Measurements from ENCODE around the gene LHCGR. TPM values are rescaled to one million over a fixed set of nuclear protein-coding genes. Genes with fewer than 3 reads are reported as not detected.
"Not testable (repeated sequence)": the region's sequence is repeated elsewhere in the genome, so short reads cannot be mapped to it uniquely, and the experiment has no call there.

Gene LHCGR
- total and polyA plus RNA-seq, 2 of the 4 experiments (the other 2 are of a cell fraction): 0.10 to 0.18 TPM

GRCh38 chr2:48747319-48747718, 8.2 kb downstream of the LHCGR start:
- Histone ChIP-seq H3K4me3 (ENCODE audit: insufficient read depth, low read depth, low read length) (no peak overlapping the region), H3K36me3 (ENCODE audit: control insufficient read depth, insufficient read depth, low read length) (no peaks in the 10 kb centered on the region), H3K79me1 (ENCODE audit: low read depth in 1 of 2, low read length in 2 of 2) (no peaks in the 10 kb centered on the region), H2BK15ac (ENCODE audit: low read depth, low read length) (no peak overlapping the region; the same call in 2 of the 3 replicates), H3K9me1 (ENCODE audit: insufficient read depth, low read length) (no peaks in the 10 kb centered on the region), H4K91ac (ENCODE audit: insufficient read depth, low read depth, low read length) (no peak overlapping the region), H4K8ac (ENCODE audit: low read depth in 2 of 2, low read length in 2 of 2) (no peak overlapping the region), H3K4ac (ENCODE audit: low read depth, low read length) (no peak overlapping the region), H3K4me1 (ENCODE audit: control insufficient read depth, insufficient read depth, low read length) (peaks cover 3% of the 10 kb centered on the region; the same call in 1 of the 2 replicates), H2BK120ac (ENCODE audit: low read depth, low read length) (no peak overlapping the region), H3K27ac (ENCODE audit: insufficient read depth, low read length) (no peak overlapping the region), H3K27me3 (ENCODE audit: control insufficient read depth, insufficient read depth, low read length) (no peaks in the 10 kb centered on the region), H2AK9ac (replicated peaks; ENCODE audit: low read depth, low read length, poor library complexity) (no peak overlapping the region), H2AK5ac (ENCODE audit: low read depth, low read length) (no peak overlapping the region), H2AFZ (replicated peaks; ENCODE audit: low read length, poor library complexity) (no peak overlapping the region), H3K23ac (ENCODE audit: low read depth, low read length) (no peak overlapping the region), H3K9me3 (ENCODE audit: control insufficient read depth, insufficient read depth, low read length) (no peaks in the 10 kb centered on the region), H4K5ac (ENCODE audit: low read depth, low read length) (no peak overlapping the region), H2BK20ac (ENCODE audit: low read depth, low read length) (no peak overlapping the region), H2BK5ac (ENCODE audit: low read depth, low read length, poor library complexity, severe bottlenecking) (no peak overlapping the region), H3K4me2 (ENCODE audit: low read depth, low read length) (no peak overlapping the region), H4K20me1 (ENCODE audit: insufficient read depth, low read length) (no peaks in the 10 kb centered on the region), H3K9ac (ENCODE audit: low read depth, low read length) (no peak overlapping the region), H3K56ac (ENCODE audit: extremely low read depth, insufficient read depth, low read length) (no peak overlapping the region), H3K18ac (ENCODE audit: low read depth, low read length) (no peak overlapping the region), H3K14ac (replicated peaks; ENCODE audit: low read depth, low read length) (no peak overlapping the region)
- intact Hi-C loops (cut with micrococcal nuclease): no loop called here
- no peak for ATAC-seq (ENCODE audit: low read depth)
- TF ChIP-seq NFE2L2 (IDR thresholded peaks at IDR 0.05; ENCODE audit: low read depth, low read length): no peak
- no peak for TF ChIP-seq RCOR1 (IDR thresholded peaks at IDR 0.05; ENCODE audit: insufficient replicate concordance, low read length)
- TF ChIP-seq RAD21 (IDR thresholded peaks at IDR 0.05; ENCODE audit: low read length): no peak
- no peak for TF ChIP-seq POLR2A (IDR thresholded peaks at IDR 0.05; ENCODE audit: low read depth, low read length)
- BruUV-seq (replicated peaks): no TSS peak
- no peak for DNase-seq
- ChIA-PET CTCF (no interaction called here), POLR2A (ENCODE audit: unreplicated experiment) (no interaction called here)
- in situ Hi-C loops (cut with MboI; ENCODE audit: low sequenced_read_pairs): no loop called here
- no CpG with 5 or more reads among the region's 6 CpGs for WGBS, 2 experiments (ENCODE audit: extremely low coverage in 2 of 2, insufficient read length in 1 of 2)
- dilution Hi-C loops (cut with HindIII; ENCODE audit: low sequenced_read_pairs, unreplicated experiment): no loop called here

- H3K23ac ChIP-seq (ENCODE audit: low read depth, low read length); H3K18ac ChIP-seq (ENCODE audit: low read depth, low read length); H3K9me1 ChIP-seq (ENCODE audit: insufficient read depth, low read length); H2BK5ac ChIP-seq (ENCODE audit: low read depth, low read length, poor library complexity, severe bottlenecking); in situ Hi-C loops (cut with MboI; ENCODE audit: low sequenced_read_pairs); ATAC-seq (ENCODE audit: low read depth); POLR2A ChIA-PET (ENCODE audit: unreplicated experiment); H3K4me3 ChIP-seq (ENCODE audit: insufficient read depth, low read depth, low read length); H4K5ac ChIP-seq (ENCODE audit: low read depth, low read length); H3K36me3 ChIP-seq (ENCODE audit: control insufficient read depth, insufficient read depth, low read length); H3K27me3 ChIP-seq (ENCODE audit: control insufficient read depth, insufficient read depth, low read length); H2BK120ac ChIP-seq (ENCODE audit: low read depth, low read length); H4K8ac ChIP-seq (ENCODE audit: low read depth in 2 of 2, low read length in 2 of 2); H3K14ac ChIP-seq (replicated peaks; ENCODE audit: low read depth, low read length); H3K4me1 ChIP-seq (ENCODE audit: control insufficient read depth, insufficient read depth, low read length); H2BK15ac ChIP-seq (ENCODE audit: low read depth, low read length); H2AK9ac ChIP-seq (replicated peaks; ENCODE audit: low read depth, low read length, poor library complexity); H3K56ac ChIP-seq (ENCODE audit: extremely low read depth, insufficient read depth, low read length); H3K9me3 ChIP-seq (ENCODE audit: control insufficient read depth, insufficient read depth, low read length); H2AK5ac ChIP-seq (ENCODE audit: low read depth, low read length); H3K4ac ChIP-seq (ENCODE audit: low read depth, low read length); intact Hi-C loops (cut with micrococcal nuclease); H2BK20ac ChIP-seq (ENCODE audit: low read depth, low read length); CTCF ChIA-PET; BruUV-seq (replicated peaks); H4K20me1 ChIP-seq (ENCODE audit: insufficient read depth, low read length); H3K79me1 ChIP-seq (ENCODE audit: low read depth in 1 of 2, low read length in 2 of 2); H3K9ac ChIP-seq (ENCODE audit: low read depth, low read length); H3K27ac ChIP-seq (ENCODE audit: insufficient read depth, low read length); DNase-seq; H2AFZ ChIP-seq (replicated peaks; ENCODE audit: low read length, poor library complexity); H4K91ac ChIP-seq (ENCODE audit: insufficient read depth, low read depth, low read length); dilution Hi-C loops (cut with HindIII; ENCODE audit: low sequenced_read_pairs, unreplicated experiment); H3K4me2 ChIP-seq (ENCODE audit: low read depth, low read length): not testable (repeated sequence)
- no CpG with 5 or more reads among the region's 4 CpGs for WGBS, 2 experiments (ENCODE audit: extremely low coverage in 2 of 2, insufficient read length in 1 of 2)
Measured at GRCh38 chr2:48739236-48739635, 16.3 kb downstream of the LHCGR start.
